Astrocyte of the cerebellum (primary cell): Measurements from ENCODE around the gene NDUFS7.

Experiments
- DNase-seq: peaks from one replicate; pipeline ENCODE4 v3.0.0-alpha.2; 2011; ENCODE audit warnings: low read depth
- H3K4me3 ChIP-seq: 2 replicates; pipeline ENCODE4 v1.5.1; 2011; ENCODE audit warnings: mild to moderate bottlenecking, low read depth, low read length, moderate library complexity
- CTCF ChIP-seq: IDR thresholded peaks from 2 replicates; pipeline ENCODE4 v1.5.1; 2012; ENCODE audit warnings: low read length, low read depth, moderate library complexity, mild to moderate bottlenecking; ENCODE audit errors: missing control alignments
- in situ Hi-C: cut with HindIII; loops from 2 replicates; pipeline ENCODE4 v1.10.0; 2017; ENCODE audit warnings: low sequenced_read_pairs

The NDUFS7 gene

GRCh38 chr19:1395194-1396018, 11.7 kb downstream of the NDUFS7 start:
- no peak for TF ChIP-seq CTCF
- in situ Hi-C loops: no loop called here
- no peak for DNase-seq
- H3K4me3 ChIP-seq: no peak overlapping the region

GRCh38 chr19:1396019-1396767, 12.5 kb downstream of the NDUFS7 start:
- TF ChIP-seq CTCF: no peak
- in situ Hi-C loops: no loop called here
- no peak overlapping the region for H3K4me3 ChIP-seq
- no peak for DNase-seq

GRCh38 chr19:1396768-1397679, 13.3 kb downstream of the NDUFS7 start:
- in situ Hi-C loops: no loop called here
- no peak for TF ChIP-seq CTCF
- H3K4me3 ChIP-seq: no peak overlapping the region
- no peak for DNase-seq

GRCh38 chr19:1397838-1398237, 14.1 kb downstream of the NDUFS7 start:
- no peak for TF ChIP-seq CTCF
- H3K4me3 ChIP-seq: no peak overlapping the region
- DNase-seq: no peak
- in situ Hi-C loops: no loop called here

- in situ Hi-C loops: no loop called here
- no peak overlapping the region for H3K4me3 ChIP-seq
- no peak for TF ChIP-seq CTCF
- DNase-seq: no peak
These were observed 15.4 kb downstream of the NDUFS7 start for GRCh38 chr19:1399079-1399478.

- no peak overlapping the region for H3K4me3 ChIP-seq
- TF ChIP-seq CTCF: no peak
- in situ Hi-C loops: no loop called here
- no peak for DNase-seq
These were observed 16.0 kb downstream of the NDUFS7 start for GRCh38 chr19:1399745-1400144.
